Vagina (tissue), 2 donors: ENCODE measurements around the gene SPIB. TPM values are rescaled to one million over a fixed set of nuclear protein-coding genes. Genes with fewer than 3 reads are reported as not detected.
"Not testable (repeated sequence)": the region's sequence is repeated elsewhere in the genome, so short reads cannot be mapped to it uniquely, and the experiment has no call there.

Experiments used
- DNase-seq, 2 donors: peaks; one replicate each; pipeline ENCODE4 v3.0.0-alpha.2; 2017; ENCODE audit errors: extremely low spot score in 2 of 2
- H3K27ac ChIP-seq: fragments of 200-600 bp; sonication (generic); one replicate; pipeline ENCODE4 v1.5.1; 2019
- H3K27me3 ChIP-seq: fragments of 200-600 bp; sonication (generic); one replicate; pipeline ENCODE4 v1.5.1; 2019
- H3K36me3 ChIP-seq, 2 donors: fragments of 200-600 bp; sonication (generic); one replicate each; pipeline ENCODE4 v1.5.1; 2017 to 2019
- H3K4me1 ChIP-seq: fragments of 200-600 bp; sonication (generic); one replicate; pipeline ENCODE4 v1.5.1; 2019
- H3K4me3 ChIP-seq, 2 donors: fragments of 200-600 bp; sonication (generic); 1 replicate in 1 of 2; 2 replicates in 1 of 2; pipeline ENCODE4 v1.5.1; 2016 to 2019
- H3K9me3 ChIP-seq: fragments of 200-600 bp; sonication (generic); one replicate; pipeline ENCODE4 v1.5.1; 2019
- POLR2A ChIP-seq, 2 donors: fragments of 450-650 bp; IDR thresholded peaks; one replicate each; pipeline ENCODE4 v1.6.1; 2017; ENCODE audit warnings: antibody characterized with exemption in 2 of 2, mild to moderate bottlenecking in 2 of 2, moderate library complexity in 2 of 2
- POLR2AphosphoS5 ChIP-seq, 2 donors: sonication (generic); formaldehyde crosslinking; IDR thresholded peaks; one replicate each; pipeline ENCODE4 v1.9.0; 2017; ENCODE audit warnings: antibody characterized with exemption in 2 of 2, mild to moderate bottlenecking in 2 of 2, low read depth in 1 of 2; ENCODE audit not compliant: insufficient read depth in 1 of 2
- intact Hi-C: fragments of 100-400 bp; cut with DNase I; formaldehyde crosslinking; loops from one replicate; pipeline ENCODE4 v1.15.1; 2023
- total RNA-seq: library from RNA; depleted of rRNA; stranded (reverse); fragments of >200 nt; gene quantifications from one replicate; pipeline ENCODE4 v1.2.3, GENCODE V29; 2016
- TF ChIP-seq, protein P1 (sequence below), 3 experiments: fragments of 450-650 bp in 2 of 3; fragments of 200-600 bp in 1 of 3; sonication (generic) in 1 of 3; IDR thresholded peaks; one replicate each; pipeline ENCODE4 v1.5.1; 2017 to 2019; ENCODE audit warnings: antibody characterized with exemption in 3 of 3, mild to moderate bottlenecking in 2 of 3, moderate library complexity in 2 of 3

SPIB gene
- total RNA-seq, 1 donor from 2014 or later, result not detected

GRCh38 chr19:50465000-50465399 is 46.3 kb downstream of the SPIB start:
- Histone ChIP-seq H3K27me3 (no peaks in the 10 kb centered on the region), H3K4me3 (no peak overlapping the region), H3K4me1 (no peaks in the 10 kb centered on the region), H3K36me3 (no peaks in the 10 kb centered on the region), H3K9me3 (no peaks in the 10 kb centered on the region), H3K27ac (no peak overlapping the region)
- no peak for DNase-seq
- TF ChIP-seq, protein P1, sequence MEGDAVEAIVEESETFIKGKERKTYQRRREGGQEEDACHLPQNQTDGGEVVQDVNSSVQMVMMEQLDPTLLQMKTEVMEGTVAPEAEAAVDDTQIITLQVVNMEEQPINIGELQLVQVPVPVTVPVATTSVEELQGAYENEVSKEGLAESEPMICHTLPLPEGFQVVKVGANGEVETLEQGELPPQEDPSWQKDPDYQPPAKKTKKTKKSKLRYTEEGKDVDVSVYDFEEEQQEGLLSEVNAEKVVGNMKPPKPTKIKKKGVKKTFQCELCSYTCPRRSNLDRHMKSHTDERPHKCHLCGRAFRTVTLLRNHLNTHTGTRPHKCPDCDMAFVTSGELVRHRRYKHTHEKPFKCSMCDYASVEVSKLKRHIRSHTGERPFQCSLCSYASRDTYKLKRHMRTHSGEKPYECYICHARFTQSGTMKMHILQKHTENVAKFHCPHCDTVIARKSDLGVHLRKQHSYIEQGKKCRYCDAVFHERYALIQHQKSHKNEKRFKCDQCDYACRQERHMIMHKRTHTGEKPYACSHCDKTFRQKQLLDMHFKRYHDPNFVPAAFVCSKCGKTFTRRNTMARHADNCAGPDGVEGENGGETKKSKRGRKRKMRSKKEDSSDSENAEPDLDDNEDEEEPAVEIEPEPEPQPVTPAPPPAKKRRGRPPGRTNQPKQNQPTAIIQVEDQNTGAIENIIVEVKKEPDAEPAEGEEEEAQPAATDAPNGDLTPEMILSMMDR (IDR thresholded peaks at IDR 0.05), result no peak
- TF ChIP-seq POLR2AphosphoS5 (IDR thresholded peaks at IDR 0.05; ENCODE audit: insufficient read depth in 1 of 2, low read depth in 1 of 2) (no peak), POLR2A (IDR thresholded peaks at IDR 0.05) (no peak)
- intact Hi-C loops, result no loop called here

GRCh38 chr19:50465986-50466705 is 47.4 kb downstream of the SPIB start:
- no peaks in the 10 kb centered on the region for H3K9me3 ChIP-seq
- H3K27ac ChIP-seq, result no peak overlapping the region
- TF ChIP-seq POLR2AphosphoS5 (IDR thresholded peaks at IDR 0.05; ENCODE audit: insufficient read depth in 1 of 2, low read depth in 1 of 2) (no peak), POLR2A (IDR thresholded peaks at IDR 0.05) (no peak)
- TF ChIP-seq, protein P1 (IDR thresholded peaks at IDR 0.05), result no peak
- H3K4me3 ChIP-seq, result no peak overlapping the region
- H3K36me3 ChIP-seq, result no peaks in the 10 kb centered on the region
- DNase-seq, result no peak
- intact Hi-C loops, result no loop called here
- H3K27me3 ChIP-seq, result no peaks in the 10 kb centered on the region
- no peaks in the 10 kb centered on the region for H3K4me1 ChIP-seq

DNA sequence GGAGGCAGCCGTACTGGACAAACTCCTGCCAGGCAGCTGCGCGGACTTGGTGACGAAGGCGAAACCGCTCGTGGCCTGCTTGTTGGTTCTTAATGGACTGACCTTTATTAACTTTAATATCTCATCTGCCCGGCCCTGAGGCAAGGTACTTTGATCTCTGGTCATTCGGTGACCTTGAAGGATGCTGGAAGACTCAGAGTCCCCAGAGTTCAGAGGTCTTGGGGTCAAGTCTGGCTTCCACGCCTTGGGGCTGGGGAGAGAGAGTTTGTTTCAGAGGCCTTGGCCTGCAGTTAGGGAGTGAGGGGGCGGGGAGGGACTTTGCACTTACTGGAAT is 47.9 kb downstream of the SPIB start:
- Histone ChIP-seq H3K4me3 (no peak overlapping the region), H3K9me3 (no peaks in the 10 kb centered on the region), H3K4me1 (no peaks in the 10 kb centered on the region), H3K27ac (no peak overlapping the region), H3K27me3 (no peaks in the 10 kb centered on the region), H3K36me3 (no peaks in the 10 kb centered on the region)
- TF ChIP-seq, protein P1 (IDR thresholded peaks at IDR 0.05), result no peak
- TF ChIP-seq POLR2AphosphoS5 (IDR thresholded peaks at IDR 0.05; ENCODE audit: insufficient read depth in 1 of 2, low read depth in 1 of 2) (no peak), POLR2A (IDR thresholded peaks at IDR 0.05) (no peak)
- intact Hi-C loops, result no loop called here
- no peak for DNase-seq

- Histone ChIP-seq H3K9me3 (no peaks in the 10 kb centered on the region), H3K27ac (no peak overlapping the region), H3K4me3 (no peak overlapping the region), H3K27me3 (no peaks in the 10 kb centered on the region), H3K4me1 (no peaks in the 10 kb centered on the region), H3K36me3 (no peaks in the 10 kb centered on the region)
- intact Hi-C loops, result no loop called here
- DNase-seq, result no peak
- TF ChIP-seq, protein P1 (IDR thresholded peaks at IDR 0.05), result no peak
- TF ChIP-seq POLR2A (IDR thresholded peaks at IDR 0.05), result no peak
- TF ChIP-seq POLR2AphosphoS5 (IDR thresholded peaks at IDR 0.05; ENCODE audit: insufficient read depth in 1 of 2, low read depth in 1 of 2), result no peak
Observed at GRCh38 chr19:50467566-50467965, 48.8 kb downstream of the SPIB start.

- no peak for DNase-seq
- no peaks in the 10 kb centered on the region for H3K4me1 ChIP-seq
- H3K27ac ChIP-seq, result no peak overlapping the region
- no peaks in the 10 kb centered on the region for H3K9me3 ChIP-seq
- H3K27me3 ChIP-seq, result no peaks in the 10 kb centered on the region
- H3K4me3 ChIP-seq, result no peak overlapping the region
- H3K36me3 ChIP-seq, result no peaks in the 10 kb centered on the region
- intact Hi-C loops, result no loop called here
- TF ChIP-seq, protein P1 (IDR thresholded peaks at IDR 0.05), result no peak
Observed at GRCh38 chr19:50468818-50469217, 50.1 kb downstream of the SPIB start.

DNA sequence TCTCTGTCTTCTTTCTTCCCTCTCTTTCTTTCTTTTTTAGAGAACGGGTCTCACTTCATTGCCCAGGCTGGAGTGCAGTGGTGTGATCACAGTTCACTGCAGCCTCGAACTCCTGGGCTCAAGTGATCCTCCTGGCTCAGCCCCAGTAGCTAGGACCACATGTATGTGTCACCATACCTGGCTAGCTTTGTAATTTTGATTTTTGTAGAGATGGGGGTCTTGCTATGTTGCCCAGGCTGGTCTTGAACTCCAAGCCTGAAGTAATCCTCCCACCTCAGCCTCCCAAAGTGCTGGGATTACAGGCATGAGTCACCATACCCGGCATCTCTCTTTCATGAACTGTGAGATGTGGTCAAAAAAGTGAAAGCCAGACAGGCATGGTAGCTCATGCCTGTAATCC is 54.6 kb downstream of the SPIB start:
- H3K9me3 ChIP-seq, H3K27ac ChIP-seq, intact Hi-C loops, H3K4me3 ChIP-seq, DNase-seq, H3K36me3 ChIP-seq, H3K27me3 ChIP-seq: not testable (repeated sequence)
- H3K4me1 ChIP-seq, result peaks cover 17% of the 10 kb centered on the region
